NB4 (cell line): ENCODE data around the gene ACSF2.

Experiments used
- DNase-seq: peaks from one replicate; pipeline ENCODE4 v3.0.0; 2010; ENCODE audit warnings: low read depth
- H3K4me3 ChIP-seq: one replicate; pipeline ENCODE4 v1.5.1; 2011; ENCODE audit warnings: mild to moderate bottlenecking, low read depth, low read length, moderate library complexity
- CTCF ChIP-seq: IDR thresholded peaks from one replicate; pipeline ENCODE4 v1.5.1; 2012; ENCODE audit warnings: low read depth, low read length
- MAX ChIP-seq: IDR thresholded peaks from 2 replicates; pipeline ENCODE4 v1.6.1; 2011; ENCODE audit warnings: low read depth, low read length
- MYC ChIP-seq: IDR thresholded peaks from 2 replicates; pipeline ENCODE4 v1.6.1; 2011; ENCODE audit warnings: low read depth, low read length
- POLR2A ChIP-seq: IDR thresholded peaks from 2 replicates; pipeline ENCODE4 v1.6.1; 2011; ENCODE audit warnings: mild to moderate bottlenecking; ENCODE audit not compliant: insufficient read length; ENCODE audit errors: extremely low read depth

The ACSF2 gene

DNA sequence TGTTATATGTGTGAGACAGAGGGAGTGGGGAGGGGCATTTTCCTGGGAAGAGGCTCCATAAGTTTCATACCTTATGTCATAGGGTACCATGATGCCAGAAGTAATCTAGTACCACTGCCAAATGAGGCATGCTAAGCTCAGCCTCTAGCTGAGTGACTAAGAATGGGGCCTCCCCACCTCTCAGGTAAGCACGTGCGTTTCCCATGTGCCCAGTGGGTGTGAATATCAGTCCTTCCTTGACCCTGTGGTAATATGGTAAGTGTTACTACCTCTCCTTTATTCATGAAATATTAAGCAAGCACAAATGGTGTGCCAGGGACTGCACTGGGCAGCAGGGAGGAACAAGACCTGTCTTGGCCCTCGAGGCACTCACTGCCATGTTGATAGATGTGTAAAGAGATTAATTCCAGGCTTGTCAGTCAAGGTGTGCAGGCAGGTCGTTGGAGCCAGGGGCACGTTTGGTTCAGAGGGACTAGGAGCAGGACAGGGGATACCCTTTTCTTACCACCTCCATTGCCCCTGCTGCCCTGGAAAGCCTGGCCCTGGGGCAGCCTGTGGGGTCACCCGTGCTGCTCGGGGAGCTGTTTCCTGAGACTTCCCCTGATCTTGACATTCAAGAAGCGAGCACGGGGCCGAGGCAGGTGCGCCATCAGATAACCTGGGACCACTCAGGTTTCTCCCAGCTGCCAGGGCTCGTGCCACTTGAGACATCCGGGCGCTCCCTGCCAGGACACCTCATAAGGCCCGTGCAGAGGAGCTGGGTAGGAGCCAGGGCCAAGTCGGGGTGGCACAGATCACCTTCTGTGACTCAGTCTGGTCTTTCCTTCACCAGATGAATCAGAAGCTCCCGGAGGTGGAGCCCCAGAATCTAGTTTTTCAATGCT, 61.4 kb downstream of the ACSF2 start:
- TF ChIP-seq MYC (no peak), MAX (no peak), CTCF (no peak), POLR2A (no peak)
- no peak overlapping the region for H3K4me3 ChIP-seq
- no peak for DNase-seq

DNA sequence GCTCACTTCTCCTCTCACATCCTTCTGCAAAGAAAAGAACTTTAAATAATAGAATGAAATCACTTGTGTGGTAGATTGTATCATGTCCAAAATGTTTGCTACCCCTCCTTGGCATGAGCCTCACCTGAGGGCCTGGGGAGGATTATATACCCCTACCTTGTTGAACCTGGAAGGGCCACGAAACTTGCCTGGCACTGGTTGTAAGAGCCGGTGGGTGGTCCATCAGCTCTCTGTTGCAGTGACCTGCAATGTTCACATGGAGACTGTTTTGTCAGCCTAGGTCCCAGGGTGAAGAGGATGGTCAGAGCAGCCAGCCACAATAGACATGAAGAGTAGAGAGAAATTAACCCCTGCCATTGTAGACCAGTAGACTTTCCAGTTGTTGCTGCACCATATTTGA, 62.9 kb downstream of the ACSF2 start:
- TF ChIP-seq CTCF (no peak), POLR2A (no peak), MAX (no peak), MYC (no peak)
- no peak for DNase-seq
- no peak overlapping the region for H3K4me3 ChIP-seq

DNA sequence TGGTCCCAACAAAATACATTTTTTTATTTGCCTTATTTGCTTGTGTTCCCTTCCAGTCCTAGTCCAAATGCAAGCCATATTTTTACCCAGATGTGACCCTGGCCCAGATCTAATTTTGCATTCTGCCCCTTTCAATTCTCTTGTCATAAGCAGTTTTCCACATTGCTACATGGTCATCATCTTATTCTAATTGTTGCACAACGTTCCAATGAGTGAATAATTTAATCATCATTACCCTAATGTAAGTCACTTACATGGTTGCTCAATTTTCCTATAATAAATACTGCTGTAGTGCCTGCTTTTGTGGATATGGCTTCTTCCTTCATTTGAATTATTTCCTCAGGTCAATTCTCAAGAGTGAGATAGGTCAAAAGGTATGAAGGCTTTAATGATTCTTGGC, 65.5 kb downstream of the ACSF2 start:
- no peak for DNase-seq
- H3K4me3 ChIP-seq, result no peak overlapping the region
- no peak for TF ChIP-seq CTCF
- no peak for TF ChIP-seq MAX
- no peak for TF ChIP-seq POLR2A
- no peak for TF ChIP-seq MYC

DNA sequence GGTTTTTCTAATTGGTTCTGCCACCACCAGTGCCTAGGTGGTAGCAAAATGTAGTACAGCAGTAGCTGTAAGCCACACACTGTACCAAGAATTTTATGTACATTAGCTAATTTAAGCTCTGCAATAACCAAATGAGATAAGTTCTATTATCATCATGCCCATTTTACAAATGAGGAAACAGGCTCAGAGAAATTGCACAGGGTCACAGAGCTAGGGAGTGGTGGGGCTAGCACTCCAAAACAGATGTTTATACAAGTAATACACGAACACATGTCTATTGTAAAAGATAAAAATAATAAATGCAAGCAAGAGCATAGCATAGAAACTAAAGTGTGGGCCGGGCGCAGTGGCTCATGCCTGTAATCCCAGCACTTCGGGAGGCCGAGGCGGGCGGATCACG, 66.2 kb downstream of the ACSF2 start:
- TF ChIP-seq POLR2A (no peak), MYC (no peak), MAX (no peak), CTCF (no peak)
- H3K4me3 ChIP-seq, result no peak overlapping the region
- DNase-seq, result no peak

DNA sequence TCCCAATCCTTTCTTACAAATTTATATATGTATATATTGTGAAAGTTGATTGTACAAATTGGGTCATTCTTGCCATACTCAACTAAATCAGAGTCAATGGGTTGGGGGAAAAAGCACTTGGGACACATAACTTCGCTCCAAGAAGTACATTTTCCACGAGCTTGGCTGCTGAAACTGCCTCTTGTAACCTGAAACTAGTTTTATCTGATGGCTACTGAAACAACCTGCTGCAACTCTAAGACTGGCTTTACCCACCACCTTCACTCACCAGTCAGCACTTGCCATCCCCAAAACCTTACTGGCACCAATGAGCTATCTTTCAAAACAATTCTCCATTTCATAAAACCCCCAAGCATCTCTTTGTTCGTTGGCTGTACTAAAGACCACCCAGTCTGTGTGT, 67.7 kb downstream of the ACSF2 start:
- H3K4me3 ChIP-seq, result no peak overlapping the region
- no peak for DNase-seq
- TF ChIP-seq MAX (no peak), MYC (no peak), POLR2A (no peak)

DNA sequence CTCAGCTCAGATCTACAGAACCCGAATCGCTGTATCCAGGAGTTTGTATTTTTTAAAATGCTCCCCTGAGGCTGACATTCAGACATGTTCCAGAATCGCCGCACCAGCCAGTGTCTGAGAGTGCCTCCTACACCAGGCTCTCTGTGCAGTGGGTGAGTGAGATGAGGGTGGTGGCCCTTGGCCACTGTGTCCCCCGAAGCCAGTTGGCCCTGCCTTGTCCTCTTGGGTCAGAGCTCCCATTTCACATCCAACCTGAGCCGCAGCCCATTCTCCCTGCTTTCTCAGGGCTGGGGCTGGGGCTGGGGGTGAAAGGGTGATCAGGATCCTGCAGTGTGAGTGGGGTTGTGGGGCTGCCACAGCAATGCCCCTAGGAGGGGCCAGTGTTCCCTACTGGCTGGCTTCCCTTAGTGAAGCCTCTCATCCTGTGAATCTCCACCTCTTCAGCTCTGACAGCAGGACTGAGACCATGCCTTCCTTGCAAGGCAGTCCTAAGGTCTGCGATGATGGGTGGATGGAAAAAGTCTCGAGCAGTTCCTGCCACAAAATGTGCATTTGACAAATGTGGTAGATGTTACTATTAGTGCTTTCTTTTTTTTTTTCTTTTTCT, 69.3 kb downstream of the ACSF2 start:
- no peak for DNase-seq
- TF ChIP-seq POLR2A (no peak), MYC (no peak), MAX (no peak), CTCF (no peak)

More for the DNA sequence above, 69.3 kb downstream of the ACSF2 start:
- no peak overlapping the region for H3K4me3 ChIP-seq
